Endothelial cell of umbilical vein (primary cell): ENCODE results near the gene SAA2.

Experiments
- EZH2 ChIP-seq: IDR thresholded peaks from 2 replicates; pipeline ENCODE4 v1.6.1; 2012; ENCODE audit warnings: borderline replicate concordance, low read depth, mild to moderate bottlenecking, moderate library complexity, low read length, inconsistent platforms; ENCODE audit not compliant: severe bottlenecking
- FOS ChIP-seq: IDR thresholded peaks from 2 replicates; pipeline ENCODE4 v1.6.1; 2011; ENCODE audit warnings: mild to moderate bottlenecking, low read length, moderate library complexity, borderline replicate concordance; ENCODE audit not compliant: insufficient read depth
- JUN ChIP-seq: IDR thresholded peaks from 2 replicates; pipeline ENCODE4 v1.6.1; 2011; ENCODE audit warnings: borderline replicate concordance, low read depth; ENCODE audit not compliant: insufficient read length, insufficient read depth
- MYC ChIP-seq: IDR thresholded peaks from one replicate; pipeline ENCODE4 v1.6.1; 2011; ENCODE audit warnings: mild to moderate bottlenecking, low read depth, low read length
- POLR2A ChIP-seq: IDR thresholded peaks from 2 replicates; pipeline ENCODE4 v1.6.1; 2012; ENCODE audit warnings: low read depth, mild to moderate bottlenecking, control low read depth, low read length
- POLR2AphosphoS5 ChIP-seq: IDR thresholded peaks from 2 replicates; pipeline ENCODE4 v1.6.1; 2012; ENCODE audit warnings: low read depth, mild to moderate bottlenecking, control low read depth, low read length, moderate library complexity; ENCODE audit not compliant: insufficient read depth
- TF ChIP-seq, protein P1 (sequence below), 2 donors: IDR thresholded peaks; 1 replicate in 1 of 2; 2 replicates in 1 of 2; pipeline ENCODE4 v1.5.1; 2011; ENCODE audit warnings: low read length in 2 of 2, mild to moderate bottlenecking in 2 of 2, moderate library complexity in 2 of 2, control low read depth in 1 of 2, inconsistent platforms in 1 of 2, low read depth in 1 of 2; ENCODE audit not compliant: insufficient read depth in 1 of 2; ENCODE audit errors: extremely low read depth in 1 of 2
- TF ChIP-seq, protein P2 (sequence below): IDR thresholded peaks from 2 replicates; pipeline ENCODE4 v1.6.1; 2011; ENCODE audit not compliant: insufficient read depth, insufficient read length

- TF ChIP-seq, protein P1, sequence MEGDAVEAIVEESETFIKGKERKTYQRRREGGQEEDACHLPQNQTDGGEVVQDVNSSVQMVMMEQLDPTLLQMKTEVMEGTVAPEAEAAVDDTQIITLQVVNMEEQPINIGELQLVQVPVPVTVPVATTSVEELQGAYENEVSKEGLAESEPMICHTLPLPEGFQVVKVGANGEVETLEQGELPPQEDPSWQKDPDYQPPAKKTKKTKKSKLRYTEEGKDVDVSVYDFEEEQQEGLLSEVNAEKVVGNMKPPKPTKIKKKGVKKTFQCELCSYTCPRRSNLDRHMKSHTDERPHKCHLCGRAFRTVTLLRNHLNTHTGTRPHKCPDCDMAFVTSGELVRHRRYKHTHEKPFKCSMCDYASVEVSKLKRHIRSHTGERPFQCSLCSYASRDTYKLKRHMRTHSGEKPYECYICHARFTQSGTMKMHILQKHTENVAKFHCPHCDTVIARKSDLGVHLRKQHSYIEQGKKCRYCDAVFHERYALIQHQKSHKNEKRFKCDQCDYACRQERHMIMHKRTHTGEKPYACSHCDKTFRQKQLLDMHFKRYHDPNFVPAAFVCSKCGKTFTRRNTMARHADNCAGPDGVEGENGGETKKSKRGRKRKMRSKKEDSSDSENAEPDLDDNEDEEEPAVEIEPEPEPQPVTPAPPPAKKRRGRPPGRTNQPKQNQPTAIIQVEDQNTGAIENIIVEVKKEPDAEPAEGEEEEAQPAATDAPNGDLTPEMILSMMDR (IDR thresholded peaks at IDR 0.05; ENCODE audit: extremely low read depth in 1 of 2, insufficient read depth in 1 of 2, low read depth in 1 of 2, low read length in 2 of 2), result no peak
- TF ChIP-seq POLR2A (no peak), EZH2 (no peak), JUN (no peak), POLR2AphosphoS5 (no peak), FOS (no peak), MYC (no peak)
- TF ChIP-seq, protein P2, sequence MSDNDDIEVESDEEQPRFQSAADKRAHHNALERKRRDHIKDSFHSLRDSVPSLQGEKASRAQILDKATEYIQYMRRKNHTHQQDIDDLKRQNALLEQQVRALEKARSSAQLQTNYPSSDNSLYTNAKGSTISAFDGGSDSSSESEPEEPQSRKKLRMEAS, result no peak
These were observed 10.8 kb upstream of the SAA2 start for GRCh38 chr11:18259259-18259658.
